Mammary epithelial cell (primary cell): ENCODE measurements around the gene ANGPTL4.

Source experiments
- CTCF ChIP-seq, 2 donors: IDR thresholded peaks in 1 of 2; conservative IDR thresholded peaks in 1 of 2; 2 replicates each; pipeline ENCODE4 v1.5.1; 2011 to 2012; ENCODE audit warnings: inconsistent platforms in 2 of 2, low read length in 2 of 2, mild to moderate bottlenecking in 2 of 2, control low read depth in 1 of 2, low read depth in 1 of 2; ENCODE audit not compliant: insufficient read depth in 1 of 2; ENCODE audit errors: extremely low read depth in 1 of 2
- EZH2 ChIP-seq: IDR thresholded peaks from 2 replicates; pipeline ENCODE4 v1.6.1; 2012; ENCODE audit warnings: low read length, inconsistent platforms, borderline replicate concordance

GRCh38 chr19:8322638-8322997, 41.3 kb upstream of the ANGPTL4 start:
- no peak for TF ChIP-seq CTCF (conservative IDR thresholded peaks at IDR 0.05 in 1 of 2, IDR thresholded peaks at IDR 0.05 in 1 of 2; ENCODE audit: extremely low read depth in 1 of 2, insufficient read depth in 1 of 2, low read depth in 1 of 2, low read length in 2 of 2)
- TF ChIP-seq EZH2 = no peak
